Cortex of kidney (tissue), 1 donor: ENCODE measurements around the gene SOS1.

ENCODE experiments used
- DNase-seq: peaks from one replicate; lab custom pipeline; 2025; lab: John Stamatoyannopoulos, UW

Gene SOS1

DNA sequence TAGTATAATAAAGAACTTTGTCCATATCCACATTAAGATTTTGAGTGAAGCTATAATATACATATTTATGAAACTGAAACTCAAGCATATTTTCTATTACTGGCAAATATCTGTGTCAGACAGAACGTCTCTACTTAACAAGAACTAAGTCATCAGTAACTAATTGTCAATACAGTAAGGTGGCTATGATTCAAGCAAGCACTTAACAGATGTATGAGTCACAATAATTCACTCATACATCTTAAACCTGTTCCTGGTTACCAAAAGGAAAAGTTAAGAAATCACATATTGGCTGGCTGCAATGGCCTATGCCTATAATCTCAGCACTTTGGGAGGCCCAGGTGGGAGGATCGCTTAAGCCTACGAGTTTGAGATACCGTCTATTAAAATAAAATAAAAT lies 96.0 kb downstream of the SOS1 start:
- DNase-seq, result no peak

DNA sequence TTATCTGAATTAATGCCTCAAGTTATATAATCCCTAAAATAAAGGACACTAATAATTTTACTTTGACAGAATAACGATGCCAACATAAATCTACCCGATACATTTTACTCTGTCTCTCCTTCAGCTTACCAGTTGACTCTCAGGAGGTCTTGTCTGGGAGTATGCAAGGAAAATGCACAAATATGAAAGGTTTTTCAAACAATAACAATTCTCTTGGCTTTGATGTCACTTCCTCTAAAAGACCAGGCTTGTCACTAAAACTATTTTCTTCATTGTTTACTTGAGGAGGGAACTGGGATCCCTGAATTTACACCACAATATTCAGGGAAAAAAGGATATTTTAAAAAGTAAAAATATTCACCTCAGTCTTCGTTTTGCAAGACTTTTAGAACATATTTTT lies 97.2 kb downstream of the SOS1 start:
- DNase-seq, result no peak

DNA sequence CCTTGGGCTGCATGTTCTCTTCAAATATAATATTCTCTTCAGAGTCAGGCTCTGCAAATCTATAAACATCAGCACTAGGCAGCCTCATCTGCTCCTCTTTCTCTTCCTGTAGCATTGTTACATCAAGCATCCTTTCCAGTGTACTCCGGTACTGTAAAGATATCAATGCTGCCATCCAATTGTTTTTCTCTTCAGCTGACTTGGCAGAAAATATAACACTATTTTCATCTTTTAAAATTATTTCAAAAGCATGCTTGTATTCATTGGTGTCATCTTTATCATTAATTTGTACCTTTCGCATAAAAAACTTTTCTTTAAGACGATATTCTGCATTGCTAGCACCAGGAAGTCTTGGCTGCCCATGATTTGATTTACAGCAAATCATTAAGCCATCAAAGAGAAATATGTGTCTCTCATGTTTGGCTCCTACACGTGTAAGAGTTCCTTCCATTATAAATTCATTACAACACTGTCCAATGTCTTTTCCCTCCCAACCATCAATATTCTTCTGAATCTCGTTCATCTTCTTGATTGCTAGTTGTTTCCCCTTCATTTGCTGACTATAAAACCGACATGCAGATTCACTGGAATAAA lies 98.1 kb downstream of the SOS1 start:
- DNase-seq, result no peak

DNA sequence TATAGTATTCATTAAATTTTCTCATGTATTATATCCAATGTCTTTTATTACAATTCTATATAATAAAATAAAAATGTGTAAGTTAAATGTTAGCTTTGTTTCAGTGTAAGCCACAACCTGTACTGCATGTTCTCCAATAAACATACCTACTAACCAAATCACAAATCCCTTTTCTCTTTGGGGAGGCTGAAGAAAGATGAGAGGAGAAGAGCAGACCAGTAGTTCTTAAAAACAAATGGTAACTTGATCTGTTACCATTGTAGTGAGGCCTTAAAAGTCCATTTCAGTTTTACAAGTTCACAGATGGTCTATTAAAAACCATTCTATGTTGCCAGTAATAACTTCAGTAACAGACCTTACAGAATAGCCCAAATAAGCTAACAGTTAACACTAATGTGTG lies 100.5 kb downstream of the SOS1 start:
- no peak for DNase-seq

DNA sequence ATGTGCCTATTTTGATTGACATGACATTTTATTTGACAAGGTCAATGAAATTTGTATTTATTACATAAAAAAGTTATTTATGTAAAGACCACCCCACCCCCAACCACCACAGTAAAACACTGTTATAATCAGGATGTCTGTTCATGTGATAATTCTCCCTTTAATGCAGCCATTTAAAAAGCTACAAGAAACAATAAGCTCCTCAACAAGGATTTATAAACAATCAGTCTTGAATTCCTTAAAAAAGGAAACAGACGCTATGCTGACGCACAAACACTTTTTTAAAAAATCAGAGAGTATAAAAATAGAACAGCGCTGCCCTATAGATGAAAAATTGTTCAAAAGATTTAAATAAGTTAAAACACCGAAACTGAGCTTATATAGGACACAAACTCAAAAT lies 102.2 kb downstream of the SOS1 start:
- no peak for DNase-seq

DNA sequence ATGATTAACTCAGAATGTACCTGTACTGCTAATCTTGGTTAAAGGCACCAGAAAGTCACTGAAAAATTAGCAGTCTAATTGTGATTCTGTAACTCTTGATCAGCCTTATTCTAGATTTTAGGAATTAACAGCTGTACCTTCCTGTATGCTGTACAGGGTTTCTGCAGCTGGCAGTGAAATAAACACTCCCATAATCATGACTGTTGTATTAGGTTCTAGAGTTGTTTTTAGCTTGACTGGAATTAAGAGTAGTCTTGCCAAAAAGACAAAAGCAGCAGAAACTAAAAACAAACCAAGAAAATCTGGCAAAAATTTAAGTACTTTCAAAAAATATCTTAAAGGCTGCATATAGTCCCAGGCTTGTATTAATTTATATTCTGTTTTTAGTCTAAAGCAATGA lies 103.5 kb downstream of the SOS1 start:
- no peak for DNase-seq

DNA sequence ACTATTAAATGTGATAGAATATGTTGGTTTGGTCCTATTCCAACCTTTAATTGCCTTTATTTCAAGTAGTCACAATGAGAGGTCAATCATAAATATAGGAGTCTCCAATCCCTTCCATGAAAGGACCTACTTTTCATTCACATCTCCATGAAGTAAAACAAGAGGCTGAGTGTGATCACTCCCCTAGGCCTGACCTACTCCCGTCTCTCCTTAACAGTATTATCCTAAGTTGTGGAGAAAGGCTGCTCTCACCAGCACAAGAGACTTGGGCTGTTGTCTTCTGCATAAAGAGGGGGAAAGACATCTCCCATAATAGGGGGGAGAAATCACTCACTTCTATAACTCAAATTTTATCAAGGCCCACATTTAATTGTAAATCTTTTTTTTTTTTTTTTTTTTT lies 105.4 kb downstream of the SOS1 start:
- no peak for DNase-seq

DNA sequence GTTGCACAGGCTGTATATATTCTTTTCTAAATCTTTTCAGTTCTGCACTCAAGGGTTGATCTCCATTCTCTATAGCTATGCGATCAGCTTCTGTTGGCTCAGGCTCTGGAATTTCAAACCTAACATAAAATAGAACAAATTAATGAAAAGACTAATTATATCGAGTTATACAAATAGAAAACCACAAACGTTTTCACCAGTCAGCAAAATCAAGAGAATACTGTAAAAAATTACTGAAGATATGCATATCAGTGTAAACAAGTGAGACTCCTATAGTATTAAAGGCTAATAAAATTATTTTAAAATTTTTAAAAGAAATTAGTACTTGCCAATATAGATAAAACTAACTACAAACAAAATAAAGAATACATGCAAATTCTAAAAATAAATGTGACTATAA lies 107.0 kb downstream of the SOS1 start:
- DNase-seq, result no peak

DNA sequence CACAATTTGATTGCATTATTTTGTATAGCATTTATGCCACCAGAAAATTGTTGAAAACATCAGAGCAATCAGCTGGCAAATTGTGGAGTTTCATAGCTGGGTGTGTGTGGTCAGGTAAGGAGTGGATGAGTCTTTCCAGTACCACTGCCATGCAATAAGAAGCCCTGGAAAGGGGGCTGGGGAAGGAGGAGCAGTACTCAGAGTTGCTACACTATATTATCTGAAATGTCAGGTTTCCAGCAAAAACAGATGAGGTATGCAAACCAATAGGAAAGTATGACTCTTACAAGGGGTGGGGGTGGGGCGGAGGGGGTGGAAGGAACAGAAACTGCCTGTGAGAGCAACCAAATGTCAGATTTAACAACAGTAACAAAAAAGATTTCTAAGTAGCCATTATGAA lies 112.2 kb downstream of the SOS1 start:
- DNase-seq, result no peak

DNA sequence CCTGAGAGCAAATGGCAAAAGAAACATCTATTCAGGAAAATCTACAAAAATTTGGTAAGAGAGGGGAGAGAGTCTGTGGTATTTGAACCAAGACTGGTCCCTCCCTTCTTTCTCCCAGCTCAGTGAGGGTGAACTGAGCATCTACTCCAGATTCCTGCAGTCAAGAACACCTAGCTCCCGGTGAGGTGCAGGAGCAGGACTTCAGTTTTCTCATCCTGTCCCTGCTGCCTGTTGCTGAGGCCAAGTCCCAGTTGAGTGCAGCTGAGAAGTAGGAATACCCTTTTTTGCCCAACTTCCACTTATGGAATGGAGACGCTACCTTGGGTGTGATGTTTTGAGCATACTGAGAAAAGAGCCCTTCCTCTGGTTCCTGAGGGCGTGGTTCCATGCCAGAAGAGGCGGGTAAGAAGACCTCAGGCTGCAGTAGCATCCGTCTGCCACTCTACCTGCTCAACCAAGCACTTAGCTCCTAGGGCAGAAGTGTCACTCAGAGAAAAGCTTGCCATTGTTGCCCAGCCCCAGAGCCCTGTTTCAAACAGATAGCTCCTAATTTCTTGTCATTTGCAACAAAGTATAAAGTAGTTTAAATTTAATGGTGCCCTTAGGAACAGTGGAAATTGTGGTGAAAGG lies 112.9 kb downstream of the SOS1 start:
- DNase-seq, result no peak

DNA sequence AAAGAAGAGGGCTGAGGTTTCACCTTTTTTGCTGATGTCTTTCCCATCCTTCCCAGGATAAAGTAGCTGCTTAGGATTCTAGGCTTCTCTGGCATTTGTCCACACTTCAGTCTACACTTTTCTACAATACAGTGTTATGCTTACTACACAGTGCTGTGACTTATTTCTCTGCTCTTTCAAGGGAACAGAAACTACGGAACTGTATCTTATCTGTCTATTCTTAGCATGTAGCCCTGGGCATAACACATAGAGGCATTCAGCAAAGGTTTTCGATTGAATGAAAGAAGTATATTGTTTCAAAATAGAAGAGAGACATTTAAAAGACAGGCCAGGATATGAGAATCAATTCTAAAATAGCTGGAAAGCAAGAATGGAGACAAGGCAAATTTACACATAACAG lies 120.3 kb downstream of the SOS1 start:
- DNase-seq, result no peak

DNA sequence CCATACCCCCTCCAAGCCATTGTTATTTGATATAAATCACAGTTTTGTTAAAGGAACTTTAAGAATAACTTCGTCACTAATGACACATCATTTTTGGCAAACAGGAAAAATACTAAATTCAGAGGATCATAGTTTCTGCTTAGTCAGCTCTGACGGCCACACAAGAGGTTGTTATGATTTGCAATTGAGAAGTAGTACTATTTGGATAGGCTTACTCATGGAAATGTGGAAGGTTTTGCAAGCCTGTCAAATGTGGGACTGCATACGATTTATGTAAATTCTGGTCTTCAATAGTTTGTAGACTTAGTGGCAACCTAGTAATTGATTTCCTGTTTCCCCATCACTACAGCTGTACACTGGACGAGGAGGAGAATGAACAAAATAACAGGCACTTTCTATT lies 123.1 kb downstream of the SOS1 start:
- DNase-seq, result no peak

DNA sequence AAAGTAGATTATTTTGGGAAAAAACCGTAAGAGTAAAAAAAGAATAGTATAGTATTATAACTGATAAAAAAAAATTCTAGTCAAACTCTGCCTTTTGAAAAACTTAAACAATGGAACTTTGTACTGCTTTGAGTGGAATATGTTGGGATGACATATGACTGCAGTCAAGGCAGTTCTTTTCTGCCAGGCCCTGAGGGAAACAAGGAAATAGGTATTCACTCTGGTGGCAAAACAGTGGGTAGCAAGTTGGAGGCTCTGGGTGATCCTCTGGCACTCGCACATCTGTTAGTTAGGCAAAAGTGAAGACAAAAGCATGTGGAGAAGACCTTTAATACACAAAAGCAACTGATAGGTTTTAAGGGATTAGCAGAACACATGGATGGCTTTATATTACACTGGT lies 129.0 kb downstream of the SOS1 start:
- DNase-seq, result no peak

DNA sequence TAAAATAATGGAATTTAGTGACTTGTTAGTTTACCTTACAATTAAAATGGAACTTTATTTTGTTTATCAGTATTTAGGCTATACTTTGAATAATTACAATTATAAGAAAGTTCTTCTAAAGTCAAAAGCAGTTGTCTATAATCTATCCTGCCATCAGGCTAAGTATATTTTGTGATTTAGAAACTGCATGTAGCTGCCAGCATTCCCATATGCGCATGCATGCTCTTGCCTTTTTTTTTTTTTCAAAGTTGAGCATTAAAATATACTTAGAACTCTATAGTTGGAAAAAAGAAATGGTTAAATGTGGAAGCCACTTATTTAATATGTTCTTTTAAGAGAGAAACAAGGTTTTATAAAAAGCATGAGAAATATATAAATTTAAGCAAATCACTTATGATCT lies 132.1 kb downstream of the SOS1 start:
- no peak for DNase-seq

DNA sequence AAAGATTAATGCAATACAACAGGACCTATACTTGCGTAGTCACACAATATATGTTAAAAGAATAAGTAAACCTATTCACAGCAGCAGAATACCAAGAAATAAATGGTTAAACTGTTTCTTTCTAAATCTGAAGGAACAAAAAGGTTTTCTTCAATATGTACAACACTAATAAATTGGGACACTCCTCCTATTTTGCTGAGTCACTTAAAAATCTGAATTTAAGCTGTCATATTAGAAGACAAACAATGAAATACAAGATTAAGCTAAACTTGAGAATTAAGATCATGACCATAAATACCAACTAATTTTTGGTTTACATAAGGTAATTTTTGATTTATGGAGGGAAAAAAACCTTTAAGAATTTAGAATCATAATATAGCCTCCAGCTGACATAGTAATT lies 138.4 kb downstream of the SOS1 start:
- no peak for DNase-seq

DNA sequence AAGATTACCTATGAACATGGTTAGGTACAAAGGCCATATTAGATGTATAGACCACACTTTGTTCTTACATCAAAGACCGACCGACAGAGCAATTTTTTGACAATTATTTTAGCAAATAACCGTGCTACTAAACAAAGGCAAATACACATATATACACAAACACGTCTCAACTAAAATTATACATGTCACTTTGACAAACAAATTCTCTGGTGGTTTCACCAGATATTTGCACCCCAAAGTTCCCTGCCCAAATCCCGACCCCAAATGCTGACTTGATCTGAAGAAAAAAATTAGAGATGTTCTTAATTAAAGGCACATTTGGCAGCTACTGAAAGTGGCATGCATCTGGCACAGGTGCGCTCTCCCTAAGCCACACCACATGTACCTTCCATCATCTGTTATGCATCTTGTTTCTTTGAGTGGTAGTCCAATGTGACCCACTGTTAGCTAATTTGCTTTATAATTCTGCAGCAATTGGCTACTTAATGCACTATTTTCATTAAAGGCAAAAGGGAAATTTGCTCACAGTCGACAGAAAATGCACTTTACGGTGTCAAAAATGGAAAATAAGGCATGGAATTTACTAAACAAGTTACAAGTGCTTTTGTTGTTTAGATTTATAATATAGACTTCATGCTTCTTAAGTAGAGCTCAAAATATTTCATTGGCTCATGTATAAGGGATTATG lies 139.0 kb downstream of the SOS1 start:
- no peak for DNase-seq

DNA sequence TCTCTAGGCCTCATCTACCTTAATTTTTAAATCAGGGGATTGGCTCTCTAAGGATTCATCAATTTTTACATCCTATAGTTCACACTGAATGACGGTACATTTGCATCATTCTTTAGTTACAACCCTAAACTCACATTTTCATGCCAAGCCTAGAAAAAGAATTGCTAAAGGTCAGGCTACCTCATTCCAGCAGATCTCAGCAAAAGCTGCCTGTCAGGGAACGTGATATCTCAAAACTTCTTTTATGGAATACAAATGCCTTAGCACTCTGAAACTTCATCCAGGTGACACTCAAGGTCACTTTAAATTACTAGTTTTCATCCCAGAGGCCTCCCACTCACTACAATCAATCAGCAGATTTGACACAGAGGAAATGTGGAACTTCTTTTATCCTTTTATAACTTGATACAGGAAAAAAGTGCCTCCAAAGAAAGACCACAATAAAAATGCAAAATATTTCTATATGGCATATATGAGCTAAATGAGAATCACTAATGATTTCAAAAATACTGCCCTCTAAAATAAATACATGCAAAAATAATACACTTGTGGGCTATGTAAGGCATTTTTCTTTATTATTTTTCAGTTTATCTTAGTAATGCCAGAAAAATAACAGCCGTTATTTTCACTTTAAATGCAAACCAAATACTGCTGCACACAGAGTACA lies 139.7 kb downstream of the SOS1 start:
- no peak for DNase-seq

DNA sequence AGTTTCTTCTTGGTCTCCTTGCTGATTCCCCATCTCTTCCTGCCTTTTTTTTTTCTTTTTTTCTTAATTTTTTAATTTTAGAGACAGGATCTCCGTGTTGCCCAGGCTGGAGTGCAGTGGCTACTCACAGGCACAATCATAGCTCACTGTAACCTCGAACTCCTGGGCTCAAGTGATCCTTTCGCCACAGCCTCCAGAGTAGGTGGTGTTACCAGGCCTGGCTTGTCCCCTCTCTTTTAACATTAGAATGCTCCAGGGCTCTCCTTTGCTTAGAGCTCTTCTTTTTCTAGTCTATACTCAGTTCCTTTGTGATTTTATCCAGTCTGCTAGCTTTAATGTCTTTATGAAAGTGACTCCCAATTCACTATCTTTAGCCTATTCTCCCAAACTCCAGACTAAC lies 141.9 kb downstream of the SOS1 start:
- DNase-seq, result no peak

DNA sequence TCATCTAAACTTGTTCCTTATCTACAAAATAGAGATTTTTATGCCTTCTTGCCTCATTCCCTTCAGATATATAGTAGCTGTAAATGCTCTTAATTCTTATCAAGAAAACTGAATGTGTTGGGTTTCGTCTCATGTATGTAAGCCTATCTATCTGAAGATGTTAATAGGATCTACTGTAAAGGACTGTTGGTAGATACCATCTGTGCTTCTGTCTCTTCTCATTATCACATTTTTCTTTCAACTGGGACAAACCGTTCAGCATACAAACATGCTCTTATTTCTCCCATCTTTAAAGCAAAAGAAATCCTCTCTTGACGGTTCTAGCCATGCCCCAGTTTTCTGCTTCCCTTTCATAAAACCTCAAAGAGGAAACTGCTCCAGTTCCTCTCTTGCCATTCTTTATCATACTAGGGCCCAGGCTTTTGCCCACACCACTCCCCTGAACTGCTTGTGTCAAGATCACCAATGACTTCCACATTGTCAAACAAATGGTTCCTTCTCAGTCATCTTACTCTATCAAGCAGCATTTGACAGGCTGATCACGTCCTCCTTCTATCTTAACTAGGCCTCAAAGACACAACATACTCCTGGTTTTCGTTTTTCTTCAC lies 142.5 kb downstream of the SOS1 start:
- DNase-seq, result no peak

DNA sequence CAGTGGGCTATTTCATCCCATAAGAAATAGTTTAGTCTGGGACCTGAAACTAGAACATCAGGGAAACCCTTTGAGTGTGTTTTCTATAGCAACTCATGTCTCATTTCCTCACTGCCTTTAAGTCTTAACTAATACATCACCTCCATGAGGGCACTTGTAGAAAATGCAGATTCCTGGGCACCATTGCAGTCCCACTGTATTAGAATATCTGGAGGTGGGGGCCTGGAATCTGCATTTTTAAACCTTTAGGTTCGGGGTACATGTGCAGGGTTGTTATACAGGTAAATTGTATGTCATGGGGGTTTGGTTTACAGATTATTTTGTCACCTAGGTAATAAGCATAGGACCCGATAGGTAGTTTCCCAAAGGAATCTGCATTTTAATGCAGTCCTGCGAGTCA lies 143.8 kb downstream of the SOS1 start:
- DNase-seq, result no peak

DNA sequence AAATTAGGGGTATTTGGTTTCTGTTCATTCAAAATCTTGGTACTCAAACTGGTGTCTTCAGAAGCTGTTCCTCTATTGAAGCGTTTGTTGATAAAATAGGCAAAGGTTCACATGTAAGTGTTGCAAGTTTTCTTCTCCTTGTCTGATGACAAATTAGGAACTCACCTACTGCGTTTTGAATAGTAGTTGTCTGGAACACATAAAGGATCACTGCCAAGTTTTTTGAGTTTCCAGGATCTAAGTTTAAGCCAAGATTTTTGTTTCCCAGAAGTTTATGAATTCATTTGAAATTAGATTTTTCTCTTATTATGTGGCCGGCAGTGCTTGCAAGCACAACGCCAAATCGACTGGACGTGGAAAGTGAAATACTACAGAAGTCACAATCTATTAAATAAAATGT lies 145.8 kb downstream of the SOS1 start:
- no peak for DNase-seq

DNA sequence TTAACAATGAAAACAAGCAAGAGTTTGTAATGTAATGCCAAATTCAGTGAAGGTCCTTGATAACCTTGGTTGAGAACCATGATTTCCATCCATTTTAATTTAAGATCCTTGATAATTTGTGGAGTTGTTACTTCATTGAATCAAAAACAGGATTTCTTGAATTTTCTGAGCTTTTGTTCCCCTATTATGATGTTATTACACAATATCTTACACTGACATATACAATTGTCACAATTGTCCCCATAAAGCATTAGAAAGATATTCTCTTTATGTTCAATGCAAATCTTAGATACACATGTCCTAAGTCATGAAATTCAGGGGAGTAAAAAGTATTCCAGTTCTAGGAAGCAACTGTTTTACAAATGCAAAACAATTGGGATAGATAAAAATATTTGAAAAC lies 147.6 kb downstream of the SOS1 start:
- DNase-seq, result no peak

DNA sequence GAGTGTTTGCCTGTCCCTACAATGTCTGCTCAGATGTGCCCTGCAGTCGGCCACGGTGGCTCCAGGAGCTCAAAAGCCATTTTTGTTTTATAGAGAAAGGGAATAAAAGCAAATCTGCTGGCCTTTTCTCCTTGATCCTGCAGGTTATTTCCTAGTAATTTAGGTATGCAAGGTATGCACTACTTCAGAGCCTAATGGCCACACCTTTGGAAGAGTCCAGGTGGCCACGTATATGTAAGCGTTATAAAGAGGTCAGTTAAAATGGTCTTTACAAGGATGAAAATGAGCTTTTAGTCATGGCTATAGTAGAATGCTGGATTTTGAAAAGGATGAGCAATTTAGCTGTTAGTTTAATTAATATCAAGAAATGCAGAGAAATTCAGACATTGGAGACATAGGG lies 149.5 kb downstream of the SOS1 start:
- no peak for DNase-seq
